SHP77 treated with DMSO at 0.1 percent for 48 hours (cell line): ENCODE results near the gene DHRS4L2.
"Not testable (repeated sequence)": the region's sequence is repeated elsewhere in the genome, so short reads cannot be mapped to it uniquely, and the experiment has no call there.

ENCODE experiments used
- DNase-seq: peaks from one replicate; lab custom pipeline; 2025; lab: John Stamatoyannopoulos, UW

DHRS4L2 gene

GRCh38 chr14:24018978-24019377 lies 30.2 kb downstream of the DHRS4L2 start:
- not testable (repeated sequence) for DNase-seq

GRCh38 chr14:24019944-24020343 lies 31.2 kb downstream of the DHRS4L2 start:
- DNase-seq, result not testable (repeated sequence)

GRCh38 chr14:24020520-24020919 lies 31.8 kb downstream of the DHRS4L2 start:
- DNase-seq, result not testable (repeated sequence)

- not testable (repeated sequence) for DNase-seq
Observed at GRCh38 chr14:24024939-24025418, 36.2 kb downstream of the DHRS4L2 start.

GRCh38 chr14:24029687-24030086 lies 41.0 kb downstream of the DHRS4L2 start:
- DNase-seq, result not testable (repeated sequence)

GRCh38 chr14:24031331-24031730 lies 42.6 kb downstream of the DHRS4L2 start:
- DNase-seq, result not testable (repeated sequence)

- DNase-seq, result no peak
Observed at GRCh38 chr14:24032727-24033418, 44.1 kb downstream of the DHRS4L2 start.

- peak; percentile 32 for DNase-seq
Observed at GRCh38 chr14:24035769-24036168, 47.0 kb downstream of the DHRS4L2 start.

- DNase-seq, result peak; percentile 85
Observed at GRCh38 chr14:24036169-24036962, 47.6 kb downstream of the DHRS4L2 start.

- not testable (repeated sequence) for DNase-seq
Observed at GRCh38 chr14:24036963-24037657, 48.4 kb downstream of the DHRS4L2 start.

GRCh38 chr14:24037658-24038037 lies 48.9 kb downstream of the DHRS4L2 start:
- DNase-seq, result peak; percentile 78

- no peak for DNase-seq
Observed at GRCh38 chr14:24038686-24039085, 50.0 kb downstream of the DHRS4L2 start.

GRCh38 chr14:24040692-24041091 lies 52.0 kb downstream of the DHRS4L2 start:
- DNase-seq, result no peak

GRCh38 chr14:24042746-24043145 lies 54.0 kb downstream of the DHRS4L2 start:
- no peak for DNase-seq

GRCh38 chr14:24049002-24049401 lies 60.3 kb downstream of the DHRS4L2 start:
- not testable (repeated sequence) for DNase-seq

- DNase-seq, result not testable (repeated sequence)
Observed at GRCh38 chr14:24050753-24051152, 62.0 kb downstream of the DHRS4L2 start.

- DNase-seq, result no peak
Observed at GRCh38 chr14:24051176-24051788, 62.6 kb downstream of the DHRS4L2 start.

GRCh38 chr14:24051789-24052655 lies 63.3 kb downstream of the DHRS4L2 start, which contains the start of gene CARMIL3:
TSS of gene CARMIL3 (plus strand) at chr14:24052009. CDS start at chr14:24052154, 145 bp downstream.
- peak; percentile 42 for DNase-seq

- DNase-seq, result no peak
Observed at GRCh38 chr14:24052656-24053547, 64.2 kb downstream of the DHRS4L2 start.
